ENCODE measurements around the gene COX17.

Gene COX17

DNA sequence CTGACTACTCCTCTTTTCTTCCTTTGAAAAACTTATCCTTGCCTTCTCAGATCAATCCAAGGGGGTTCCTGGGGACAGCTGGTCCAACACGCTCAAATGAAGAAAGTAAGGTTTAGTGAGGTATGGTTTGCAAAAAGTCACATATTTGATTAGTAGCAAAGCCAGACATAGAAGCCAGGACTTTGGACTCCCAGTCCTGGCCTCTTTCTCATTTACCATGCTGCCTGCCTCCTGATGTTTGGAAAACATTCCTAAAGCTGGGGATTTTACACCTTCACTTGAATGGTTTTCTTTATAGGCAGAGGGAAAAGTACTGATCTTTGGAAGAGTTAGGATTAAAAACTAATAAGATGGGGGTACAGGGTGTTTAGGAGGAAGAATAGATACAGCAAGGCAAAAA is 31.4 kb downstream of the COX17 start:
- H3K56ac ChIP-seq (ENCODE audit: low read length): no peak overlapping the region
- H3K4ac ChIP-seq (ENCODE audit: low read depth, low read length): no peak overlapping the region
- no peaks in the 10 kb centered on the region for H3K79me1 ChIP-seq (ENCODE audit: low read length)
- no peak overlapping the region for H2BK5ac ChIP-seq (ENCODE audit: low read length)
- no peaks in the 10 kb centered on the region for H3K27me3 ChIP-seq (ENCODE audit: insufficient read depth, low read length, poor library complexity)
- no CpG with 5 or more reads among the region's 1 CpG for WGBS (ENCODE audit: extremely low coverage, insufficient coverage, low lambda C conversion rate)
- H3K18ac ChIP-seq (ENCODE audit: low read length): no peak overlapping the region
- no peak overlapping the region for H3K9ac ChIP-seq (ENCODE audit: low read length)
- H3K4me2 ChIP-seq (ENCODE audit: low read length): no peak overlapping the region
- H3K27ac ChIP-seq (ENCODE audit: low read depth, low read length): no peak overlapping the region
- H4K5ac ChIP-seq (ENCODE audit: low read length): no peak overlapping the region
- no peaks in the 10 kb centered on the region for H3K4me1 ChIP-seq (ENCODE audit: control insufficient read depth, low read depth, low read length)
- H2BK15ac ChIP-seq (replicated peaks; ENCODE audit: low read depth): no peak overlapping the region
- no peak overlapping the region for H2BK120ac ChIP-seq (ENCODE audit: low read depth, low read length)
- H2AK5ac ChIP-seq (ENCODE audit: low read length): no peak overlapping the region
- no peak overlapping the region for H3K4me3 ChIP-seq (ENCODE audit: low read length)
- no peak overlapping the region for H4K8ac ChIP-seq (ENCODE audit: low read depth, low read length)
- H3K79me2 ChIP-seq (ENCODE audit: control insufficient read depth, insufficient read depth, low read length): no peaks in the 10 kb centered on the region
- no peak overlapping the region for H3K23ac ChIP-seq (ENCODE audit: low read length)
- H3K36me3 ChIP-seq (ENCODE audit: control insufficient read depth, insufficient read depth, low read length): no peaks in the 10 kb centered on the region
- DNase-seq: no peak

GRCh38 chr3:119644481-119644880 is 32.7 kb downstream of the COX17 start:
- no peak overlapping the region for H3K9ac ChIP-seq (ENCODE audit: low read length)
- no peaks in the 10 kb centered on the region for H3K27me3 ChIP-seq (ENCODE audit: insufficient read depth, low read length, poor library complexity)
- DNase-seq: no peak
- no peaks in the 10 kb centered on the region for H3K79me2 ChIP-seq (ENCODE audit: control insufficient read depth, insufficient read depth, low read length)
- WGBS (ENCODE audit: extremely low coverage, insufficient coverage, low lambda C conversion rate): no CpG with 5 or more reads among the region's 1 CpG
- H2AK5ac ChIP-seq (ENCODE audit: low read length): no peak overlapping the region
- no peak overlapping the region for H2BK5ac ChIP-seq (ENCODE audit: low read length)
- no peak overlapping the region for H3K23ac ChIP-seq (ENCODE audit: low read length)
- no peak overlapping the region for H2BK120ac ChIP-seq (ENCODE audit: low read depth, low read length)
- no peak overlapping the region for H4K5ac ChIP-seq (ENCODE audit: low read length)
- no peak overlapping the region for H4K8ac ChIP-seq (ENCODE audit: low read depth, low read length)
- no peak overlapping the region for H3K18ac ChIP-seq (ENCODE audit: low read length)
- no peak overlapping the region for H3K27ac ChIP-seq (ENCODE audit: low read depth, low read length)
- H3K4me2 ChIP-seq (ENCODE audit: low read length): no peak overlapping the region
- no peaks in the 10 kb centered on the region for H3K4me1 ChIP-seq (ENCODE audit: control insufficient read depth, low read depth, low read length)
- H2BK15ac ChIP-seq (replicated peaks; ENCODE audit: low read depth): no peak overlapping the region
- H3K79me1 ChIP-seq (ENCODE audit: low read length): no peaks in the 10 kb centered on the region
- H3K36me3 ChIP-seq (ENCODE audit: control insufficient read depth, insufficient read depth, low read length): no peaks in the 10 kb centered on the region
- no peak overlapping the region for H3K4me3 ChIP-seq (ENCODE audit: low read length)
- no peak overlapping the region for H3K56ac ChIP-seq (ENCODE audit: low read length)
- no peak overlapping the region for H3K4ac ChIP-seq (ENCODE audit: low read depth, low read length)

DNA sequence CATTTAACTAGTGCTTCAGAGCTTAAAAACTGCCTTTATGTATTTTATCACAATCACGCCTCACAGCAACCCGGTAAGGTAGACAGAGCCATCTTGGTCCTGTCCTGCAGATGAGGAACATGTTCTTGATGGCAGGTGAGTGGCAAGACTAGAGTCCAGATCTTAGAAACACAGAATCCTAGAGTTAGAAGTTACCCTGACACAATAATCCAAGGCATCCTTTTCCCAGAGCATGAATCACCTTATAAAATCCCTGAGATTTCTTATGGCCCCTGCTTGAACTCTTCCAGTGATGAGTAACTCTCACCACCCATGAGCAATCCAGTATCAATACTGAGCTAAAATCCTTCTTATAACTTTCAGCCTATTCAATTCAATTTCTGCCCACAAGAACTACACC is 33.7 kb downstream of the COX17 start:
- Histone ChIP-seq H3K79me2 (ENCODE audit: control insufficient read depth, insufficient read depth, low read length) (no peaks in the 10 kb centered on the region), H4K5ac (ENCODE audit: low read length) (no peak overlapping the region), H3K36me3 (ENCODE audit: control insufficient read depth, insufficient read depth, low read length) (no peaks in the 10 kb centered on the region), H4K8ac (ENCODE audit: low read depth, low read length) (no peak overlapping the region), H2AK5ac (ENCODE audit: low read length) (no peak overlapping the region), H3K9ac (ENCODE audit: low read length) (no peak overlapping the region), H3K4ac (ENCODE audit: low read depth, low read length) (no peak overlapping the region), H3K79me1 (ENCODE audit: low read length) (no peaks in the 10 kb centered on the region), H2BK15ac (replicated peaks; ENCODE audit: low read depth) (no peak overlapping the region), H3K56ac (ENCODE audit: low read length) (no peak overlapping the region), H2BK5ac (ENCODE audit: low read length) (no peak overlapping the region), H3K4me2 (ENCODE audit: low read length) (no peak overlapping the region), H2BK120ac (ENCODE audit: low read depth, low read length) (no peak overlapping the region), H3K18ac (ENCODE audit: low read length) (no peak overlapping the region), H3K27me3 (ENCODE audit: insufficient read depth, low read length, poor library complexity) (no peaks in the 10 kb centered on the region), H3K27ac (ENCODE audit: low read depth, low read length) (no peak overlapping the region), H3K23ac (ENCODE audit: low read length) (no peak overlapping the region), H3K4me3 (ENCODE audit: low read length) (no peak overlapping the region), H3K4me1 (ENCODE audit: control insufficient read depth, low read depth, low read length) (peaks cover 4% of the 10 kb centered on the region)
- no peak for DNase-seq
- WGBS (ENCODE audit: extremely low coverage, insufficient coverage, low lambda C conversion rate): no CpG with 5 or more reads among the region's 2 CpGs

DNA sequence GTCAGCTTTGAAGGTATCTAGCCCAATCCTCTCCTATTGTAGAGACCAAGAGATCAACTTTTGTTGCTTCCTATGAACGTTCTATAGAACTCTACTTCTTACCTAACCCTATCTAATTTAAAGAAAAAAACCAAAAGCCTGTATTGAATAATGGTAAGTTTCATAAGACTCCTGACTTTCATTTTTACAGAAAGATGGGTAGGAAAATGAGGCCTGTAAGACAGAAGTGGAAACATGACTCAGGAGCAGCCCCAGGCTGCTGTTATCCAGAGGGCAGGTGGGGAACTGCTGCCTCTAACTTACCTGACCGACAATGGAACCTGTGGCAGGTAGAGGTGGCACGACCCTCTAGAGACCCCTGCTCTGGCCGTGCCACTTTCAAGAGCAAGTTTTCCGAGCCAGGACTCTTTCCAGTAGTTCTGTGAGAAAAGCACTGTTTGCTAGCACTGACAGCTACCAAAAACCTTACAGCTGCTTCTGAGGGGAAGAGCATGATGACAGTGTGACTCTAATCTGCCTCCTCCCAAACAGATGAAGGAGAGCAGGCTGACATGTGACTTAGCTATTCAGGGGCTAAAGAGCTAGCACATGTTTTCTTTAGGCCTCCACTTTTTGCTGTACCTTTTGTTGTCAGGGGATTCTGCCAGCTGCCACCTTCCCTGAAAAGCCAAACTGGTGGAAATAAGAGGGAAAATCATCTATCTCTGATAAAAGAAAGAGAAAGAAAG is 34.3 kb downstream of the COX17 start:
- no peak for DNase-seq

GRCh38 chr3:119641416-119641815 is 35.8 kb downstream of the COX17 start:
- H4K8ac ChIP-seq (ENCODE audit: low read depth, low read length): no peak overlapping the region
- H3K4me2 ChIP-seq (ENCODE audit: low read length): no peak overlapping the region
- DNase-seq: no peak
- H3K9ac ChIP-seq (ENCODE audit: low read length): no peak overlapping the region
- no peaks in the 10 kb centered on the region for H3K27me3 ChIP-seq (ENCODE audit: insufficient read depth, low read length, poor library complexity)
- no peak overlapping the region for H4K5ac ChIP-seq (ENCODE audit: low read length)
- H2BK5ac ChIP-seq (ENCODE audit: low read length): no peak overlapping the region
- no peaks in the 10 kb centered on the region for H3K36me3 ChIP-seq (ENCODE audit: control insufficient read depth, insufficient read depth, low read length)
- no peaks in the 10 kb centered on the region for H3K79me2 ChIP-seq (ENCODE audit: control insufficient read depth, insufficient read depth, low read length)
- H2BK15ac ChIP-seq (replicated peaks; ENCODE audit: low read depth): no peak overlapping the region
- H3K18ac ChIP-seq (ENCODE audit: low read length): no peak overlapping the region
- H2AK5ac ChIP-seq (ENCODE audit: low read length): no peak overlapping the region
- no CpG with 5 or more reads among the region's 2 CpGs for WGBS (ENCODE audit: extremely low coverage, insufficient coverage, low lambda C conversion rate)
- no peak overlapping the region for H3K4me3 ChIP-seq (ENCODE audit: low read length)
- no peaks in the 10 kb centered on the region for H3K79me1 ChIP-seq (ENCODE audit: low read length)
- H2BK120ac ChIP-seq (ENCODE audit: low read depth, low read length): no peak overlapping the region
- no peak overlapping the region for H3K27ac ChIP-seq (ENCODE audit: low read depth, low read length)
- H3K23ac ChIP-seq (ENCODE audit: low read length): no peak overlapping the region
- no peak overlapping the region for H3K56ac ChIP-seq (ENCODE audit: low read length)
- H3K4ac ChIP-seq (ENCODE audit: low read depth, low read length): no peak overlapping the region
- peaks cover 4% of the 10 kb centered on the region for H3K4me1 ChIP-seq (ENCODE audit: control insufficient read depth, low read depth, low read length)

More for the DNA sequence above, 34.3 kb downstream of the COX17 start:
- Histone ChIP-seq H3K18ac (ENCODE audit: low read length) (no peak overlapping the region), H2BK120ac (ENCODE audit: low read depth, low read length) (no peak overlapping the region), H3K4me1 (ENCODE audit: control insufficient read depth, low read depth, low read length) (peaks cover 4% of the 10 kb centered on the region), H3K9ac (ENCODE audit: low read length) (no peak overlapping the region), H3K56ac (ENCODE audit: low read length) (no peak overlapping the region), H3K4ac (ENCODE audit: low read depth, low read length) (no peak overlapping the region), H3K4me3 (ENCODE audit: low read length) (no peak overlapping the region), H2BK5ac (ENCODE audit: low read length) (no peak overlapping the region), H4K5ac (ENCODE audit: low read length) (no peak overlapping the region), H2BK15ac (replicated peaks; ENCODE audit: low read depth) (no peak overlapping the region), H3K79me1 (ENCODE audit: low read length) (no peaks in the 10 kb centered on the region), H2AK5ac (ENCODE audit: low read length) (no peak overlapping the region), H3K23ac (ENCODE audit: low read length) (no peak overlapping the region), H3K4me2 (ENCODE audit: low read length) (no peak overlapping the region), H3K79me2 (ENCODE audit: control insufficient read depth, insufficient read depth, low read length) (no peaks in the 10 kb centered on the region), H3K27me3 (ENCODE audit: insufficient read depth, low read length, poor library complexity) (no peaks in the 10 kb centered on the region), H4K8ac (ENCODE audit: low read depth, low read length) (no peak overlapping the region), H3K36me3 (ENCODE audit: control insufficient read depth, insufficient read depth, low read length) (no peaks in the 10 kb centered on the region), H3K27ac (ENCODE audit: low read depth, low read length) (no peak overlapping the region)
- no CpG with 5 or more reads among the region's 5 CpGs for WGBS (ENCODE audit: extremely low coverage, insufficient coverage, low lambda C conversion rate)

Measured in mesendoderm (in vitro differentiated cells).